Ishikawa (cell line): ENCODE data around the gene NEURL3.

Experiments used
- EP300 ChIP-seq: IDR thresholded peaks from 2 replicates; pipeline ENCODE4 v1.6.1; 2012; ENCODE audit warnings: borderline replicate concordance
- FOXM1 ChIP-seq: IDR thresholded peaks from 2 replicates; pipeline ENCODE4 v1.6.1; 2012; ENCODE audit warnings: low read depth, borderline replicate concordance
- MAX ChIP-seq: IDR thresholded peaks from 2 replicates; pipeline ENCODE4 v1.6.1; 2012
- RAD21 ChIP-seq: IDR thresholded peaks from 2 replicates; pipeline ENCODE4 v1.6.1; 2012; ENCODE audit warnings: low read depth
- REST ChIP-seq: IDR thresholded peaks from 2 replicates; pipeline ENCODE4 v1.6.1; 2012; ENCODE audit warnings: low read depth, mild to moderate bottlenecking
- TAF1 ChIP-seq: IDR thresholded peaks from 2 replicates; pipeline ENCODE4 v1.6.1; 2012; ENCODE audit warnings: low read depth, mild to moderate bottlenecking

GRCh38 chr2:96495982-96496629 lies 9.1 kb downstream of the NEURL3 start:
- TF ChIP-seq EP300, result no peak
- TF ChIP-seq TAF1, result no peak
- no peak for TF ChIP-seq RAD21
- no peak for TF ChIP-seq FOXM1
- TF ChIP-seq REST, result no peak
- TF ChIP-seq MAX, result no peak
